Suprapubic skin (tissue), 4 donors: Measurements from ENCODE around the gene ENPEP. TPM values are rescaled to one million over a fixed set of nuclear protein-coding genes. Genes with fewer than 3 reads are reported as not detected.

Source experiments
- DNase-seq, 2 donors: peaks; one replicate each; pipeline ENCODE4 v3.0.0-alpha.2; 2019; ENCODE audit warnings: low spot score in 2 of 2
- H3K27ac ChIP-seq: fragments of 200-600 bp; sonication (generic); one replicate; pipeline ENCODE4 v1.5.1; 2019
- H3K27me3 ChIP-seq: fragments of 200-600 bp; sonication (generic); one replicate; pipeline ENCODE4 v1.5.1; 2019
- H3K36me3 ChIP-seq: fragments of 200-600 bp; sonication (generic); one replicate; pipeline ENCODE4 v1.5.1; 2019
- H3K4me1 ChIP-seq: fragments of 200-600 bp; sonication (generic); one replicate; pipeline ENCODE4 v1.5.1; 2019
- H3K4me3 ChIP-seq: fragments of 200-600 bp; sonication (generic); one replicate; pipeline ENCODE4 v1.5.1; 2019; ENCODE audit warnings: mild to moderate bottlenecking
- H3K9me3 ChIP-seq: fragments of 200-600 bp; sonication (generic); one replicate; pipeline ENCODE4 v1.5.1; 2019
- EP300 ChIP-seq: sonication (generic); formaldehyde crosslinking; IDR thresholded peaks from one replicate; pipeline ENCODE4 v1.6.1; 2017; ENCODE audit warnings: antibody characterized with exemption
- POLR2A ChIP-seq, 2 donors: fragments of 450-650 bp; IDR thresholded peaks; one replicate each; pipeline ENCODE4 v1.6.1; 2017; ENCODE audit warnings: antibody characterized with exemption in 2 of 2, mild to moderate bottlenecking in 2 of 2, moderate library complexity in 2 of 2
- POLR2AphosphoS5 ChIP-seq, 3 donors: sonication (generic); formaldehyde crosslinking; IDR thresholded peaks; one replicate each; pipeline ENCODE4 v1.6.1; 2017; ENCODE audit warnings: antibody characterized with exemption in 3 of 3
- WGBS: methylation state at CpG from one replicate; pipeline ENCODE4 v1.1.5; 2018; 5-methylcytosine and 5-hydroxymethylcytosine counted together
- total RNA-seq, 4 donors: library from RNA; depleted of rRNA; stranded (reverse); fragments of >200 nt; gene quantifications; one replicate each; pipeline ENCODE4 v1.1.0, GENCODE V29; 2016
- TF ChIP-seq, protein P1 (sequence below), 2 donors: fragments of 200-600 bp in 1 of 2; fragments of 450-650 bp in 1 of 2; sonication (generic) in 1 of 2; IDR thresholded peaks; one replicate each; pipeline ENCODE4 v1.5.1; 2016 to 2019; ENCODE audit warnings: antibody characterized with exemption in 2 of 2, mild to moderate bottlenecking in 1 of 2, moderate library complexity in 1 of 2

ENPEP gene
- total RNA-seq, 4 donors from 2014 or later = 0.91 to 2.5 (median 1.7) TPM

DNA sequence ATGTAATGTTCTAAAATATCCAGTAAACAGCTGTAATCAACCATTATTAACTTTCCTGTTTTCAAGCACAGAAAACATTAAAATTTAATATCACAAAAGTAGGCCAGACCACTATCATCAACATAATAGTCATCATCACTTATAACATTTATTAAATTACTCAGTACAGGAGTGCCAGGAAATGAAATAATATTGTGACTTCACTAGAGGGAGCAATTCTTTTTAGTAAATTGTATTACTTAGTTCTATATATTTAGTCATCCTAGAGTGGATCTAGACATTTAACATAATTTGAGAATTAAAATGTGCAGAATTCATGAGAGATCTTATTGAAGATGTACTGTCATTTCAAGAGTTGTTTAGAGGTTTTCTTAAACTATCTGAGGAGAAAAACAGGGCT lies 113.3 kb downstream of the ENPEP start:
- no peak overlapping the region for H3K27ac ChIP-seq
- H3K36me3 ChIP-seq = no peaks in the 10 kb centered on the region
- no peaks in the 10 kb centered on the region for H3K9me3 ChIP-seq
- H3K27me3 ChIP-seq = no peaks in the 10 kb centered on the region
- no peak for DNase-seq
- peaks cover 3% of the 10 kb centered on the region for H3K4me1 ChIP-seq
- TF ChIP-seq EP300 = no peak
- TF ChIP-seq POLR2AphosphoS5 (IDR thresholded peaks at IDR 0.05) = no peak
- TF ChIP-seq, protein P1, sequence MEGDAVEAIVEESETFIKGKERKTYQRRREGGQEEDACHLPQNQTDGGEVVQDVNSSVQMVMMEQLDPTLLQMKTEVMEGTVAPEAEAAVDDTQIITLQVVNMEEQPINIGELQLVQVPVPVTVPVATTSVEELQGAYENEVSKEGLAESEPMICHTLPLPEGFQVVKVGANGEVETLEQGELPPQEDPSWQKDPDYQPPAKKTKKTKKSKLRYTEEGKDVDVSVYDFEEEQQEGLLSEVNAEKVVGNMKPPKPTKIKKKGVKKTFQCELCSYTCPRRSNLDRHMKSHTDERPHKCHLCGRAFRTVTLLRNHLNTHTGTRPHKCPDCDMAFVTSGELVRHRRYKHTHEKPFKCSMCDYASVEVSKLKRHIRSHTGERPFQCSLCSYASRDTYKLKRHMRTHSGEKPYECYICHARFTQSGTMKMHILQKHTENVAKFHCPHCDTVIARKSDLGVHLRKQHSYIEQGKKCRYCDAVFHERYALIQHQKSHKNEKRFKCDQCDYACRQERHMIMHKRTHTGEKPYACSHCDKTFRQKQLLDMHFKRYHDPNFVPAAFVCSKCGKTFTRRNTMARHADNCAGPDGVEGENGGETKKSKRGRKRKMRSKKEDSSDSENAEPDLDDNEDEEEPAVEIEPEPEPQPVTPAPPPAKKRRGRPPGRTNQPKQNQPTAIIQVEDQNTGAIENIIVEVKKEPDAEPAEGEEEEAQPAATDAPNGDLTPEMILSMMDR (IDR thresholded peaks at IDR 0.05) = no peak
- TF ChIP-seq POLR2A (IDR thresholded peaks at IDR 0.05) = no peak
- no peak overlapping the region for H3K4me3 ChIP-seq

DNA sequence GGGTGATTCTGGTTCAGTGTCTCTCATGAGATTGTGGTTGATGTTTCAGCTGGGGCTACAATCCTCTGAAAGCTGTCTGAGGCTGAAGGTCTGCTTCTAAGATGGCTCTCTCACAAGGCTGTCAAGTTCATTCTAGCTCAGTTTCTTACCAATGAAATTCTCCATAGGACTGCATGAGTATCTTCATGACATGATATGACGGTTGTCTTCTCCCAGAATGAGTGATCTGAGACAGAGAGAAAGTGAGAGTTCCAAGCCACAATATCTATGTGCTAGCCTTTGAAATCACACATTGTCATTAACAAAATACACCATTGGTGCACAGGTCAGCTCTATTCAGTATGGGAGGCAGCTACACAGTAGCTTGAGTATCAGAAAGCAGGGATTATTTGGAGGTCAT lies 119.6 kb downstream of the ENPEP start:
- H3K4me3 ChIP-seq = no peak overlapping the region
- no peaks in the 10 kb centered on the region for H3K27me3 ChIP-seq
- TF ChIP-seq POLR2A (IDR thresholded peaks at IDR 0.05) = no peak
- TF ChIP-seq EP300 = no peak
- TF ChIP-seq, protein P1 (IDR thresholded peaks at IDR 0.05) = no peak
- TF ChIP-seq POLR2AphosphoS5 (IDR thresholded peaks at IDR 0.05) = no peak
- H3K27ac ChIP-seq = no peak overlapping the region
- H3K9me3 ChIP-seq = no peaks in the 10 kb centered on the region
- WGBS = 84% methylated on average over 1 of the region's 1 CpG
- no peaks in the 10 kb centered on the region for H3K36me3 ChIP-seq
- DNase-seq = no peak
- no peaks in the 10 kb centered on the region for H3K4me1 ChIP-seq

DNA sequence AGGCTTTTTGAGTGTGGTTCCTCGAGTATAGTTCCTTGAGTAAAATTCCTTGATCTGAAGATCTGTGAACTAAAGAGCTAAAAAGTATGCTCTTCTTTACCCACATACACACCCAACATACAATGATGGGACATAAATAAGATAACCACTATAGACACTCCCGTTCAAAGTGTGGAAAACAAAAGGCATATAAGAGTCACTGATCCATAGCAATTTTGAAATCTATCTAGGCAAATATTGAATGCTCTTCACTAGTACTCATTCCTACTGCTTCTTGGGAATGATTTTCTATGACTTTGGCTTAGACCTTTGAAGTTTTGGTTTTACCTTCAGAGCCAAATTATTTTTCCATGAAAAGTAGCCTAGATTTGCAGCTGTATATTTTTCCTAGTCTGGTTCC lies 120.5 kb downstream of the ENPEP start:
- WGBS = 87% methylated on average over 2 of the region's 2 CpGs
- no peaks in the 10 kb centered on the region for H3K36me3 ChIP-seq
- no peak for DNase-seq
- no peak for TF ChIP-seq EP300
- TF ChIP-seq, protein P1 (IDR thresholded peaks at IDR 0.05) = no peak
- TF ChIP-seq POLR2A (IDR thresholded peaks at IDR 0.05) = no peak
- TF ChIP-seq POLR2AphosphoS5 (IDR thresholded peaks at IDR 0.05) = no peak
- no peak overlapping the region for H3K27ac ChIP-seq
- no peaks in the 10 kb centered on the region for H3K4me1 ChIP-seq
- H3K4me3 ChIP-seq = no peak overlapping the region
- H3K27me3 ChIP-seq = no peaks in the 10 kb centered on the region
- H3K9me3 ChIP-seq = no peaks in the 10 kb centered on the region

DNA sequence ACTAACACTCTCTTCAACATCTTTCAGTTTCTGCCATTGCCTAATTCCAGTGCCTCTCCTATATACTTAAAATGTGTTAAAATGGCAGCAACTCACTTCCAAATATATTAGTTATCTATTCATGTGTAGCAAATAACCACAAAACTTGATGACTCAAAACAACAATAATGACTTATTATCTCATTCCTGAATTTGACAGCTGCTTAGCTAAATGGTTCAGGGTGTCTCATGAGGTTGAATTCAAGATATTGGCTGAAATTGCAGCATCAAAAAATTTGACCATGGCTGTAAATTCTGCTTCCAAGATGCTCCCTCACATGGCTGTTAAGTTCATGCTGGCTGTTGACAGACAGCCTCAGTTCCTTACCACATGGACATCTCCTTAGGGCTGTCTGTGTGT lies 121.6 kb downstream of the ENPEP start:
- Histone ChIP-seq H3K4me3 (no peak overlapping the region), H3K36me3 (no peaks in the 10 kb centered on the region), H3K4me1 (no peaks in the 10 kb centered on the region), H3K27ac (no peak overlapping the region), H3K9me3 (no peaks in the 10 kb centered on the region), H3K27me3 (no peaks in the 10 kb centered on the region)
- no peak for TF ChIP-seq POLR2A (IDR thresholded peaks at IDR 0.05)
- no peak for DNase-seq

DNA sequence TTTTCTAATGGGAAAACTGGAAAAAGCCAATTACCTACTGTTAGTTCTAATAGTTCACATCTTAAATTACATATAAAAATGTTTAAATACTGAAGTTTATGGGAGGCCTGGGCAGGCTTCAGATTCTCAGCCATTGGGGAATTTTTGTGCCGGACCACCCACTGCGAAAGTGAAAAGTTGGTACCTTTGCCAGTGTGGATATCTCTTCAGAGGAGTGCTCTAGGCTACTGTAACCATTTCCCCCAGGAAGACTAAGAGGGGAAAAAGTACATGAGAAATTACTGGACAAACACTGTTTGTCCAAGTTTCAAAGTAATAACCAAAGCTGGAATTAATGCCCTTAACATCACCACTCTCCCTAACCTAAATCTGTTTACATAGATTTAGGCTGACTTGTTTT lies 126.1 kb downstream of the ENPEP start:
- Histone ChIP-seq H3K36me3 (no peaks in the 10 kb centered on the region), H3K4me1 (no peaks in the 10 kb centered on the region), H3K4me3 (no peak overlapping the region), H3K9me3 (no peaks in the 10 kb centered on the region), H3K27me3 (peaks cover 10% of the 10 kb centered on the region), H3K27ac (no peak overlapping the region)
- 91% methylated on average over 2 of the region's 2 CpGs for WGBS
- DNase-seq = no peak
- TF ChIP-seq POLR2A (IDR thresholded peaks at IDR 0.05) = no peak
- TF ChIP-seq EP300 = no peak
- TF ChIP-seq, protein P1 (IDR thresholded peaks at IDR 0.05) = no peak
- no peak for TF ChIP-seq POLR2AphosphoS5 (IDR thresholded peaks at IDR 0.05)

DNA sequence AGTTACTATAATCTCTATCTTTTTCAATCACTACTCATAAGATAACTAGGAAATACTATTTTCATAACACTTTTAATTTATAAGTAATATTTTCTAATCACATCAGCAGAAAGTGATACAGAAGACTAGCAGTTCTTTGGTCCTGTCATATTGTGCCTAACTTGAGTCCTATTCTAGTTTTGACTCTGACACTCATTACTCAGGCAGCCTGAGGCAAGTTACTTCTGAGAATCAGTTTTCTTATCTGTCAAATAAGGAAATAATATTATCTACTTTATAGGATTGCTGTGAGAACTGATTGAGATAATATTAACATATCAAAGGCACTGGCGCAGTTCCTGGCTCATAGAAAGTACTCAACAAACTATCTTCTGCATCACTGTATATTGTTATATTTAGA lies 129.1 kb downstream of the ENPEP start:
- Histone ChIP-seq H3K27ac (no peak overlapping the region), H3K4me3 (no peak overlapping the region), H3K9me3 (no peaks in the 10 kb centered on the region), H3K27me3 (peaks cover 38% of the 10 kb centered on the region), H3K4me1 (no peaks in the 10 kb centered on the region), H3K36me3 (no peaks in the 10 kb centered on the region)
- DNase-seq = no peak
- whole genome bisulfite sequencing = 52% methylated on average over 1 of the region's 1 CpG
- TF ChIP-seq, protein P1 (IDR thresholded peaks at IDR 0.05) = no peak
- TF ChIP-seq POLR2AphosphoS5 (IDR thresholded peaks at IDR 0.05) = no peak
- TF ChIP-seq POLR2A (IDR thresholded peaks at IDR 0.05) = no peak
